HG03135 (cell line): Measurements from ENCODE around the gene ZNF485.
"Not testable (repeated sequence)": the region's sequence is repeated elsewhere in the genome, so short reads cannot be mapped to it uniquely, and the experiment has no call there.

ENCODE experiments used
- ATAC-seq: cut with Tn5 transposase; IDR thresholded peaks from one replicate; pipeline ENCODE4 v1.9.1; 2021; ENCODE audit warnings: mild to moderate bottlenecking, moderate library complexity; ENCODE audit not compliant: unreplicated experiment

The ZNF485 gene

DNA sequence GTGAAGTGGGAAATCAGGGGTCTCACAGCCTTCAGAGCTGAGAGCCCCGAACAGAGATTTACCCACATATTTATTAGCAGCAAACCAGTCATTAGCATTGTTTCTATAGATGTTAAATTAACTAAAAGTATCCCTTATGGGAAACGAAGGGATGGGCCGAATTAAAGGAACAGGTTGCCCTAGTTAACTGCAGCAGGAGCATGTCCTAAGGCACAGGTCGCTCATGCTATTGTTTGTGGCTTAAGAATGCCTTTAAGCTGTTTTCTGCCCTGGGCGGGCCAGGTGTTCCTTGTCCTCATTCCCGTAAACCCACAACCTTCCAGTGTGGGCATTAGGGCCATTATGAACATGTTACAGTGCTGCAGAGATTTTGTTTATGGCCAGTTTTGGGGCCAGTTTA, 4.7 kb upstream of the ZNF485 start:
- ATAC-seq, result not testable (repeated sequence)

DNA sequence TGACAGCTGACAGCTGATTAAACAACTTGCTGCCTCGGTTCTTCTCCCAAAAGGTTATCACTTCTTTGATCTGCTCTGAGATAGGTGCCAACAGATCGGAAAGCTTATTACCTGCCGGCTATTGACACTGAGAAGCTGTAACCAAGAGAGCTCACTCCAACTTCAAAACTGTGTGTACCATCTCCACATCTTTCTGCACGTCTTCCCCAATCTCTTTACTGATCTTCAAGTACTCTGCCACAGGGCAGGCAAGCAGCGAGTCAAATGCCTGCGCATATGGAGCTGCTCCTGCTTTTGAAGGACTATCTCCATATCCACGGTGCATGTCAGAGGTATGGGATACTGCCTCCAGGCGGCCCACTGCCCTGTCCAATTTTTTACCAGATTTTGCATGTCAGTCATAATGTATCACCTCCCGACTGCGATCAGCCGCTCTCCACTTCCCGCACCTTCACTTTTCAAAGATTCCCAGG, 352 bp upstream of the ZNF485 start:
- ATAC-seq, result peak; percentile 13

DNA sequence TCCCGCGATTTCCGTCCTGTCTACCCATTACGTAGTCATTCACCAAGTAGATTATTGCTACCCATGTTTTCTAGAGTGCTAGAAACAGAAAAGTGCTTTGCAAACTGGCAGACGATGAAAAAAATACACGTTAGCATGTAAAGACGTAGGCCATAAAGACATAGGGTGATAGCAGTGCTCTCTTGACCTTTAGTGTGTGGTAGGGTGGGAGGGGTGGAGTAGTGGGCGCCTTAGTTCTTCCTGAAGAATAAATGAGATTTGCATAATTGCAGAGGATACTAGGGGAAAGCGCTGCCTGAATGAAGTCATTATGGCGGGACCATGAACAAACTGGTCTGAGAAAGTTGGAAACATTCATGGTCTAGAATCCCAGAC, 948 bp downstream of the ZNF485 start:
- no peak for ATAC-seq

DNA sequence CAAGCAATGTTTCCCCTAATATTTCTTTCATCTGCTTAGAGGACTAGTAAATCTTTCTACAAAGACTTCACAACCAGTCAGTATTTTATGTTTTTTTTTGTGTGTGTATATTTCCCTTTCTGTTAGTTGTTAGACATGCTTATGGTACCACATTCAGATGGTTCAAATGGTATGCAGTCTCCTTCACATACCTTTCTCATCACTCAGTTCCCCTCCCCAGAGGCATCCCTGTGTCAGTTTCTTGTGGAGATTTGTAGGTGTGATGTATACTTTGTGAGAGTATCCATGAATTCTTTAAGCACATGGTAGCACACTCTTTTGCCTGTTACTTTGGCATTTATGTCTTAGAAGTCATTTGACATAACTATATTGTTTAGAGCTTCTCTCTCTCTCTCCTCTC, 4.4 kb downstream of the ZNF485 start:
- no peak for ATAC-seq

DNA sequence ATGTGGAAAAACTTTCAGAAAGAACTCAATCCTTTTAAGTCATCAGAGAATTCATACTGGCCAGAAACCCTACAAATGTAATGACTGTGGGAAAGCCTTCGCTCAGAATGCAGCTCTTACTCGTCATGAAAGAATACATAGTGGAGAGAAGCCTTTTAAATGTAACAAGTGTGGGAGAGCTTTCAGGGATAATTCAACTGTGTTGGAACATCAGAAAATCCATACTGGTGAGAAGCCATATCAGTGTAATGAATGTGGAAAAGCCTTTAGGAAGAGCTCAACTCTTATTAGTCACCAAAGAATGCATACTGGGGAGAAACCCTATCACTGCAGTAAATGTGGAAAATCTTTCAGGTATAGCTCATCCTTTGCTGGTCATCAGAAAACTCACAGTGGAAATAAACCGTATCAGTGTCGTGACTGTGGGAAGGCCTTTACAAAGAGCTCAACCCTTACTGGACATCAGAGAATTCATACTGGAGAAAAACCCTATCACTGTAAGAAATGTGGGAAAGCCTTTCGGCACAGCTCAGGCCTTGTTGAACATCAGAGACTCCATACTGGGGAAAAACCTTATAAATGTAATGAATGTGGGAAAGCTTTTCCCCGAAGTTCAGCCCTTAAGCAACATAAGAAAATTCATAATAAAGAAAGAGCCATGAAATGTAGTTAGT, 10.6 kb downstream of the ZNF485 start:
- no peak for ATAC-seq

DNA sequence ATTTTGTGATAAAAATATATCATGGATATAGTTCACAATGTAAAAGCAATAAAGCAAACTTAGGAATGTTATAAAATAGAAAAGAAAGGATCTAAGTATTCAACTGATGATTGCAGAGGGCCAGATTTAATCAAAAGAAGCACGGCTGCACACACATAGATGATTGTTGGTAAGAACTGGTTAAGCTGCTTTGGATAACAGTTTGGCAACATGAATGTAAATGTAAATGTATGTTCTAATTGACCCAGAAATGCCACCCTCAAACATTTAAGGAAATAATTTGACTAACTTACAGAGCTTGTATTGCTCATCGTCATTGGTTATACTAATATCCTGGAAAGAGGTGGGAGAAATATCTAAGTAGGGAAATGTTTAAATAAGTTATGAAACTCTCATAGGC, 13.1 kb downstream of the ZNF485 start:
- no peak for ATAC-seq

DNA sequence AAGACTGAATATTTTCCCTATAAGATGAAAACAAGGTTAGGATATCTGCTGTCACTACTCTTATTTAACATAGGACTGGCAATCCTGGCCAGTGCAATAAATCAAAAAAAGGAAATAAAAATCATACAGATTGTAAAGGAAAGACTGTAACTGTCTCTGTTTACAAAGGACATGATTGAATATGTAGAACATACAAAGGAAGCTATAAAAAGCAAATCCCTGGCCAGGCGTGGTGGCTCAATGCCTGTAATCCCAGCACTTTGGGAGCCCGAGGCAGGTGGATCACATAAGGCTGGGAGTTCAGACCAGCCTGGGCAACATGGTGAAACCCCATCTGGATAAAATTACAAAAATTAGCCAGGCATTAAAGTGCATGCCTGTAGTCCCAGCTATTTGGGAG, 15.8 kb downstream of the ZNF485 start:
- ATAC-seq, result no peak

DNA sequence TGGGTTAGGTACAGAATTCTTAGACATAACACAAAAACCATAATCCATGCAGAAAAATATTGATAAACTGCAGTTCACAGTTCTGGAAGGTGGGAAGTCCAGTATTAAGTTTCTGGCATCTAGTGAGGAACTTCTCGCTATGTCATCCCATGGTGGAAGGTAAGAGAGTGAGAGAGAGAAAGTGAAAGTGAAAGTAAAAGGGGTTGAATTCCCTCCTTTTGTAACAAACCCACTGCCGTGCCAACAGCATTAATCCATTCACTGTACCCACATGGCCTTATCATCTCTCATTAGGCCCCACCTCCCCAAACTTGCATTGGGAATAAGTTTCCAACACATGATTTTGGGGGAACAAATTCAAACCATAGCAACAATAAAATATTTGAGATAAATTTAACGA, 17.1 kb downstream of the ZNF485 start:
- no peak for ATAC-seq

DNA sequence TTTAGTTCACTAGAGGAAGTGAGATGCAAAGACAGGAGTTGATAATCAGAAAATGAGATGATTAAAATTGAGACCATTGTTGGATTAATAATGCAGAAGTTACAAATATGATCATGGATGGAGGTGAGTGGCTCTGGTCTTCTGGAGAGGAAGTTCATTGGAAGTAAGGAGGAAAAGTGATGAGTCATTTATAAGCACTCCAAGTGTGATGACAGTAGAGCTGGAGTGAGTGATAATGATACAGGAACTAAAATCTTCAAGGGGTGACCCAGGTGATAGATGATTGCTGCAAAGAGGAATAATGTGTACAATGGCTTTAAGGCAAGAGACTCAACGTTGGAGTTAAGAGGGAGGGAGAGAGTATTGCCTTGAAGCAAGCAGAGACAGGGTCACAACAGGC, 21.7 kb downstream of the ZNF485 start:
- ATAC-seq, result no peak

DNA sequence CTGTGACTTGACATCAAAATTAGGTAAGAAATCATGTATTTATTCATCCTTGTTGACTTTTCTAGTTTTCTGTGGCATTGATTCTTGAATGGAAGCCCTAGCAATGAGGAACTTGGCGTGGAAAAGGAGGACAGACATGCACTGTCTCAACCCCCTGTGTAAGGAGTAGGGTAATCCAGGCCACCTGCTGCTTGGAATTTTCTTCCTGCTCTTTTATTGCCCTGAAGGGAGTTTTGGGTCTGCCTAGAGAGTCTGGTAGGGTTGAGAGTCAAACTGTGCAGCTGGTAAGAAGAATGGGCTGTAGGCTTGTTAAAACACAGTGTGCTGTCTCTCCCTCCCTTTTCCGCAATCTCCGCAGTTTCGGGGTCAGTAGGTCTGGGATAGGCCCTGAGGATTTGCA, 22.7 kb downstream of the ZNF485 start:
- no peak for ATAC-seq

DNA sequence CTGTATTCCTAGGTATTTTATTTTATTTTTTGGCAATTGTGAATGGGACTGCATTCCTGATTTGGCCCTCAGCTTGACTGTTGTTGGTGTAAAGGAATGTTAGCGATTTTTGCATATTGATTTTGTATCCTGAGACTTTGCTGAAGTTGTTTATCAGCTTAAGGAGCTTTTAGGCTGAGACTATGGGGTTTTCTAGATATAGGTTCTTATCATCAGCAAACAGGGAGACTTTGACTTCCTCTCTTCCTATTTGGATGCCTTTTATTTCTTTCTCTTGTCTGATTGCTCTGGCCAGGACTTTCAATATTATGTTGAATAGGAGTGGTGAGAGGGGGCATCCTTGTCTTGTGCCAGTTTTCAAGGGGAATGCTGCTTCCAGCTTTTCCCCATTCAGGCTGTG, 29.6 kb downstream of the ZNF485 start:
- ATAC-seq, result not testable (repeated sequence)

DNA sequence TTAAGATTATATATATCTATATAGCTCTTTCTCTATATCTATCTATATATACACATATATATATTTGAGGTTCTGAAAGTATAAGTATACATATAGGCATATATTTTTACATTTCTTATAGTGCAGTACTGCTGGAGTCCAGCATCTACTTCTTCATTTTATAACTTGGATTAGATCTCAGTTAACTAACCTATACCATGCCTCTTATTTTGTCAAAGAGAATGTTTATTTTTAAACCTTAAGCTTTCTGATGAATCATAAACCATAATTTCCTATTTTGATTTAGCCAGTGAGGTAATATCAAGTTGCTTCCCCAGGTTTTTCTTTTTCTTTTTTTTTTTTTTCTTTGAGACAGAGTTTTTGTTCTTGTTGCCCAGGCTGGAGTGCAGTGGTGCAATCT, 34.4 kb downstream of the ZNF485 start:
- ATAC-seq, result no peak

DNA sequence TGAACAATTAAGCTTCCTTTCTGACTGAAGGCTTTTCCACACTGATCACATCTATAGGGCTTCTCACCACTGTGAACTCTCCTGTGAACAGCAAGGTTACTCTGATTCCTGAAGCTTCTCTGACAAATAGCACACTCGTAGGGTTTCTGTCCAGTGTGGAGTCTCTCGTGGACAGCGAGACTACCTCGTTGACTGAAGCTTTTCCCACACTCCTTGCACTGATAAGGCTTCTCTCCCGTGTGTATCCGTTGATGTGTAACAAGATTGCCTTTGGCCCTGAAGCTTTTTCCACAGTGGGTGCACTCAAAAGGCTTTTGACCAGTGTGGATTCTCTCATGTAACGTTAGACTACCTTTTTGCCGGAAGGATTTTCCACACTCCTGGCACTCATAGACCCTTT, 38.0 kb downstream of the ZNF485 start:
- no peak for ATAC-seq

DNA sequence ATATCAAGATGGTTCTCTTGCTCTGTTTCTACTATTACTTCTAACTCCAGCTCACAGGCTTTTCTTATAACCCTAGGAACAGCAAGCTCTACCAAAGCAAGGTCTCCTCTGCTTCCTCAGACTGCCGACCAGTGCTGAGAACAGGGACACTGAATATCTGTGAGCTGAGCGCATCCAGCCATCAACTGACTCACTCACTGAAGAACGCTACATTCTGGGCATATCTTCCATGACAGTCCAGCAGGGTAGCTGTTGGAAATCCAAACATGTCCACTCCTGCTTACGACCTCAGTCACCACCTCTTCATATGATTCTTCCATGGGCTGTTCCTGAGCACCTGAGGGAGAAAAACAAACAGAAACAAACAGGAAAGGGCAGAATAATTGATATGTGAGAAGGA, 39.6 kb downstream of the ZNF485 start:
- no peak for ATAC-seq

DNA sequence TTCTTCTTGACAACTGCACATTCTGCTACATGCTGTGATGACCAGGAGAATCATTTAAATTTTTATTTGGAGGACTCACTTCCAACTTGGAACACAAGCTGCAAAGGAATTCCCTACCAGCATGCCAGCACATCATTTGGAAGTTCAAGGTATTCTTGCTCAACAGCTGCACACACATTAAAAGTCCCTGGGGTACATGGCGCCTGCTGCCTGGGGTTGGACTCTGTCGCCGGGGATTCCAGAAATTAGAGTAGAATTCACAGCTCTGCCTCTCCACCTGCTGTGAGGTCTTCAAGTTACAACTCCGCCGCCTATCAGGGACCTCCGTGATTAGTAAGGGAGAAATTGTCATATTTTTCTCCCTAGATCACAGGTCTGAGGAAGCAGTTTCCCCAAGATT, 41.3 kb downstream of the ZNF485 start:
- ATAC-seq, result no peak

DNA sequence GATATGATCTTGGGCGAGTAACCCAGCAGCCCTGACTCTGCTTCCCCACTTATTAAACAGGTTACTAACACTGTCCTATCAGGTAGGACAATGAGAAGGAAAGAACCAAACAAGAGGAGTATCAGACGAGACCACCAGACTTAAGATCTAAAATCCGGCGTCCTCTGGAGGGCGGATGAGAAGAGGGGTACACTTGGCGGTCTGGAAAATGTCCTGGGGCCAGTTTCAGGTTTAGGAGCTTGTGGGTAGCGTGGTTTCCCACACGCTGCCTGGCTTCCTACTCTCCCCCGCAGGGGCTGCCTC, 41.8 kb downstream of the ZNF485 start:
- peak; percentile 2 for ATAC-seq

DNA sequence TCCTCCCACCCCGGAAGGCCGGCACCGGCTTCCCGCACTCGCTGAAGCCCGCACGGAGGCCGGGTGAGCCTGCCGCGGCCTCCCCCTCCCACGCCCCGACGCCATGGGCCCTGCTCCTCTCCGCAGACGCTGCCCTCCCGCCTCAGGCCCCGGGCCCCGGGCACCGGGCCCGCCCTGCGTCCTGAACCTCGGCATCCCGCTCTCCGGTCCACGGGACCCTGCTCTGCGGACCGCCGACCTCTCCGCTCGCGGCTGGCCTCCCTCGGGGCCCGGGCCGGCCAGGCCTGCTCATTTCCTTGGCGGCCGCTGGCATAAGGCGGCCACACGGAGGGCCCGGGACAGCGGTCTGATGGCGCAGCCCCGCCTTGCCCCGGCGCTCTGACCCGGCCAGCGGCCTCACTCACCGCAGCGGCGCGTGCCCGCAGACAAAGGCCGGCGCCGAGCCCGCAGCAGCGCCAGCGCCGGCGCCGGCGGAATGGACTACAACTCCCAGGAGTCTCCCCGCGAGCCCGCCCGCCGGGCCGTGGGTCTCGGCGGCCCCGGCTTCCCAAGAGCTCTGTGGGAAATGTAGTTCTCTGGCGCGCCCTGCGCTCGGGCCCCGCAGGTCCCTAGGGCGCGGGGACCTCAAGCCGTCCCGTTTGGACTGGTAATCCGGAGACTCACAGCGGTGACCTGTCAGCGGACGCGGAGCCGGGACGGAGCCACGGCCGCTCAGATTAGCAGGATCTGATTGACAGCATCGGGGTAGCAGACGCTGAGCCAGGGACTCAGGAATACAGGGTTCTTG, 42.4 kb downstream of the ZNF485 start, which contains the start of gene ZNF32:
ZNF32 (minus strand) TSS at position 484 of the 787 bp plus-strand sequence. CDS start 2,748 bp downstream, outside the sequence.
- ATAC-seq, result peak; percentile 99

DNA sequence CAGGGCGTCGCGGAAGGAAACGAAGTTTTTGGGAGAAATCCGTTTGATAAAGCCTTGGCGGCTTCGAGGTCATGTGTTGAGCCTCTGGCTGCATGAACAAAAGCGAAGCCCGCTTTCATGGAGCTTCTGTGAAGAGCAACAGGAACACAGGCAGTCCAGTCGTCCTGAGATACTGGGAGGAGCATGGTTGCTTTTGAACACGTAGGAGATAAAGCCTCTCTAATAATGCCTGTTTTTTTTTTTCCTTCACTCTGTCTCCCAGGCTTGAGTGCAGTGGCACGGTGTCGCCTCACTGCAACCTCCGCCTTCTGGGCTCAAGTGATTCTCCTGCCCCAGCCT, 42.9 kb downstream of the ZNF485 start:
- ATAC-seq, result peak; percentile 2

DNA sequence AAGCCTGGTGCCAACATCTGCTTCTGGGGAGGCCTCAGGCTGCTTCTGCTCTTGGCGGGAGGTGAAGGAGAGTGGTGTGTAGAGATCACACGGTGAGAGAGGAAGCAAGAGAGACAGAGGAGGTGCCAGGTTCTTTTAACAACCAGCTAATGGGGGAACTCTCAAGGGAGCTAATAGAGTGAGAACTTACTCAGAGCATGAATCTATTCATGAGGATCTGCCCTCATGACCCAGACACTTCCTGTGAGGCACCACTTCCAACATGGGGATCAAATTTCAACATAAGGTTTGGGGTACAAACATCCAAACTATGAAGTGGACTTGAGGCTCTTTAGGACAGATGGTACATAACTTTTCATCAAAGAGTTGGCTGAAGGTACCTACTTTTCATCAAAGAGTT, 47.5 kb downstream of the ZNF485 start:
- ATAC-seq, result no peak

DNA sequence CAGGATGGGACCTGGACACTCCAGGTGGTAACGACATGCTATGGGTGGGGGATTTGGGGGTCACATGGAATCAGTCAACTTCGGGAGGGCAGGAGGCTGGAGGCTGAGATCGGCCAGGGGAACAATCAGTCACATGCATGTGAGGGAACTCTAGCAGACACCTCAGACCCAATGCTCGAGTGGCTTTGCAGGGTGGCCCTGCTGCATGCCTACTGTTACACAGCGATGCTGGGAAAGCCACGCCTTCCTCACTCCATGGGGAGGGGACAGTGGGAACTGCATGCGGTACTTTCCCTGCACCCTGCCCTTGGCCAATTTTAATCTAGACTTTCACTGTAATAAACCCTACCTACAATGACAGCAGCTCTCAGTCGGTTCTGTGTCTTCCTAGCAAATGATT, 49.1 kb downstream of the ZNF485 start:
- ATAC-seq, result no peak

DNA sequence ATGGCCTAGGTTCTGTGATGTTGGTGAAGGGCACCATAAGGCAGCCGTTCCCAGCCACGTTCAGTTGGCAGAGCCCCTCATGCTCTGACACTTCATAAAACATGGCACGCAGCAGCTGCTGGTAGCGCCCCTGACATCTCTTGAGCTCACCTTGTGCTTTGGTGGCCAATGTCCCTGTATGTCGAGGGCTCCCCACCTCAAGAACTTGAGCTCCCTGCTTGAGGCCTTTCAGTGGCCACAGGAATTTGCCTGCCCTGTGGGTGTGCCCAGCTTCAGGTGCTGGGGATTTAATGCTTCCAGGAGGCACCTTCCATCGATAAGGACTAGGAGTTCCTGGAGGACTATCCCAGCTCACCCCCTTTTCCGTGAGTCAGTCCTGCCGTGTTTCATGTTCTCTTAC, 52.0 kb downstream of the ZNF485 start:
- ATAC-seq, result no peak

DNA sequence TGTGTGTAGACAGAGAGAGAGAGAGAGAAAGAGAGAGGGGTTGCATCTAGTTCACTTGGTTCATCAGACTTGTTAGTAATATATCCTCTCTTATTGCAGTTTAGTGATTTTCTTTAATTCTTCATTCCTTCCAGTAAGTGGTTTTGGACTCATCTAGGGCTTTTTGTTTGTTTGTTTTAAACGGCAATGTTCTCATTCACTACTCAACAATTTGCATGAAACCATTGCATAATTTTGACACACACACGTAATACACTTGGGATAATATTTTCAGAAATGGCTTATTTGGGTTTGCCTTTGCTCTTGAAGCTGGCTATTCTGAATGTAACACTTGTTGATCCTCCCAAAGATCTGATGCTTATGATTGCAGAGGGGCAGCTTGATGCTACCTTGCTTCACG, 58.8 kb downstream of the ZNF485 start:
- no peak for ATAC-seq

DNA sequence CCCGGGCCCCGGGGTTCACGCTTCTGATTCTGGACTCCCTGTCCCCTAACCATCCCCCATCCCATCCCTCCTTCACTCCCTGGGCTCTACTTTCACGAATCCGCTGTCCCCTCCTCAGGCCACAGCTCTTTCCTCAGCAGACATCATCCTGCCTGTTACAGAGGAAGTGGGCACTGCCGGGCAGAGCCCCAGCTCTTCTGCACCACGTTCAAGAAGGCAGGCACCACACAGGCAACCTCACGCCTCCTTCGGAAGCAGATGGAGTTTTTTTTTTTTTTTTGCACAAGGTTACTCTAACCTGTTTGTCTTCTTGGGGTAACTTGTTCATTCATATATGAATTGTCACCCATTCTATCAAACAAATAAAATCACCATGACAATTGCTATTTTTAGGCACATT, 60.3 kb downstream of the ZNF485 start:
- no peak for ATAC-seq
